ENCODE measurements around the gene ADSL.

The ADSL gene

GRCh38 chr22:40421082-40421350 is 74.7 kb downstream of the ADSL start:
- no peak for ATAC-seq

GRCh38 chr22:40421941-40422340 is 75.6 kb downstream of the ADSL start:
- ATAC-seq: no peak
- TF ChIP-seq ZNF8 (CRISPR knock-in tag; IDR thresholded peaks at IDR 0.05) (no peak), CSDC2 (CRISPR knock-in tag; IDR thresholded peaks at IDR 0.05) (no peak), CREB5 (CRISPR knock-in tag; IDR thresholded peaks at IDR 0.05; ENCODE audit: low read depth) (no peak), OSR1 (CRISPR knock-in tag; IDR thresholded peaks at IDR 0.05) (no peak), RARB (CRISPR knock-in tag; IDR thresholded peaks at IDR 0.05) (no peak), CSRNP3 (CRISPR knock-in tag; IDR thresholded peaks at IDR 0.05) (no peak), SNAI2 (CRISPR knock-in tag; IDR thresholded peaks at IDR 0.05) (no peak), ARNTL (CRISPR knock-in tag; IDR thresholded peaks at IDR 0.05; ENCODE audit: borderline replicate concordance, low read depth) (no peak), ZFP30 (CRISPR knock-in tag; IDR thresholded peaks at IDR 0.05) (no peak), TOX (CRISPR knock-in tag; IDR thresholded peaks at IDR 0.05; ENCODE audit: borderline replicate concordance) (no peak)

More at GRCh38 chr22:40421082-40421350, 74.7 kb downstream of the ADSL start:
- TF ChIP-seq ZNF8 (CRISPR knock-in tag; IDR thresholded peaks at IDR 0.05) (no peak), PATZ1 (CRISPR knock-in tag; IDR thresholded peaks at IDR 0.05; ENCODE audit: borderline replicate concordance) (no peak), TSHZ2 (CRISPR knock-in tag; IDR thresholded peaks at IDR 0.05) (no peak), ZFP30 (CRISPR knock-in tag; IDR thresholded peaks at IDR 0.05) (no peak), SNAI2 (CRISPR knock-in tag; IDR thresholded peaks at IDR 0.05) (no peak), PPARA (CRISPR knock-in tag; IDR thresholded peaks at IDR 0.05; ENCODE audit: borderline replicate concordance) (no peak), ZC3H10 (CRISPR knock-in tag; IDR thresholded peaks at IDR 0.05) (no peak), ZFP3 (CRISPR knock-in tag; IDR thresholded peaks at IDR 0.05) (no peak), ESRRG (CRISPR knock-in tag; IDR thresholded peaks at IDR 0.05) (no peak), ZNF565 (CRISPR knock-in tag; conservative IDR thresholded peaks at IDR 0.05; ENCODE audit: low read depth) (no peak), TOX (CRISPR knock-in tag; IDR thresholded peaks at IDR 0.05; ENCODE audit: borderline replicate concordance) (no peak), GLIS3 (CRISPR knock-in tag; IDR thresholded peaks at IDR 0.05) (no peak), BACH2 (CRISPR knock-in tag; IDR thresholded peaks at IDR 0.05; ENCODE audit: borderline replicate concordance) (no peak), CREB5 (CRISPR knock-in tag; IDR thresholded peaks at IDR 0.05; ENCODE audit: low read depth) (no peak), ARNTL (CRISPR knock-in tag; IDR thresholded peaks at IDR 0.05; ENCODE audit: borderline replicate concordance, low read depth) (no peak), CSRNP3 (CRISPR knock-in tag; IDR thresholded peaks at IDR 0.05) (no peak)
